GM19025 (cell line): ENCODE measurements around the gene FYTTD1.

Source experiments
- ATAC-seq: cut with Tn5 transposase; IDR thresholded peaks from one replicate; pipeline ENCODE4 v1.9.1; 2021; ENCODE audit warnings: mild to moderate bottlenecking, low read depth, moderate library complexity; ENCODE audit not compliant: unreplicated experiment

The FYTTD1 gene

GRCh38 chr3:197829397-197830045 lies 79.8 kb downstream of the FYTTD1 start:
- no peak for ATAC-seq

GRCh38 chr3:197830308-197830966 lies 80.8 kb downstream of the FYTTD1 start:
- no peak for ATAC-seq

- ATAC-seq, result no peak
Observed at GRCh38 chr3:197830967-197831313, 81.3 kb downstream of the FYTTD1 start.

- ATAC-seq, result no peak
Observed at GRCh38 chr3:197833930-197834715, 84.4 kb downstream of the FYTTD1 start.

- no peak for ATAC-seq
Observed at GRCh38 chr3:197835509-197835908, 85.8 kb downstream of the FYTTD1 start.

- no peak for ATAC-seq
Observed at GRCh38 chr3:197836244-197836643, 86.6 kb downstream of the FYTTD1 start.
